CD4-positive, alpha-beta T cell treated with Interleukin-12 subunit alpha and Interleukin-12 subunit beta, for 1 hour (primary cell): ENCODE data around the gene ACER3.
"Not testable (repeated sequence)": the region's sequence is repeated elsewhere in the genome, so short reads cannot be mapped to it uniquely, and the experiment has no call there.

Experiments
- DNase-seq: peaks from one replicate; pipeline ENCODE4 v3.0.0-alpha.2; 2020

The ACER3 gene

GRCh38 chr11:77003963-77004362 is 143.2 kb downstream of the ACER3 start:
- no peak for DNase-seq

GRCh38 chr11:77009533-77010160 is 148.9 kb downstream of the ACER3 start:
- DNase-seq, result no peak

- no peak for DNase-seq
These were observed 154.0 kb downstream of the ACER3 start for GRCh38 chr11:77014669-77015068.

- not testable (repeated sequence) for DNase-seq
These were observed 157.7 kb downstream of the ACER3 start for GRCh38 chr11:77018396-77018924.

GRCh38 chr11:77019976-77020595 is 159.4 kb downstream of the ACER3 start:
- DNase-seq, result no peak

GRCh38 chr11:77020734-77021133 is 160.0 kb downstream of the ACER3 start:
- no peak for DNase-seq

GRCh38 chr11:77024745-77025144 is 164.0 kb downstream of the ACER3 start:
- DNase-seq, result no peak

GRCh38 chr11:77026221-77026620 is 165.5 kb downstream of the ACER3 start:
- DNase-seq, result no peak

GRCh38 chr11:77026743-77027142 is 166.0 kb downstream of the ACER3 start:
- no peak for DNase-seq

- DNase-seq, result no peak
These were observed 166.6 kb downstream of the ACER3 start for GRCh38 chr11:77027275-77027674.

- no peak for DNase-seq
These were observed 169.1 kb downstream of the ACER3 start for GRCh38 chr11:77029829-77030228.

- no peak for DNase-seq
These were observed 170.2 kb downstream of the ACER3 start for GRCh38 chr11:77030834-77031414.

GRCh38 chr11:77031599-77031998 is 170.9 kb downstream of the ACER3 start:
- no peak for DNase-seq

- no peak for DNase-seq
These were observed 174.3 kb downstream of the ACER3 start for GRCh38 chr11:77035039-77035438.

GRCh38 chr11:77035580-77035979 is 174.9 kb downstream of the ACER3 start:
- no peak for DNase-seq

GRCh38 chr11:77036398-77036797 is 175.7 kb downstream of the ACER3 start:
- DNase-seq, result no peak

- no peak for DNase-seq
These were observed 176.3 kb downstream of the ACER3 start for GRCh38 chr11:77037057-77037456.

- DNase-seq, result no peak
These were observed 177.5 kb downstream of the ACER3 start for GRCh38 chr11:77038029-77038824.

GRCh38 chr11:77038825-77039326 is 178.2 kb downstream of the ACER3 start:
- no peak for DNase-seq

- DNase-seq, result peak; percentile 7
These were observed 179.0 kb downstream of the ACER3 start for GRCh38 chr11:77039491-77040400.

GRCh38 chr11:77040401-77040777 is 179.7 kb downstream of the ACER3 start:
- no peak for DNase-seq

- DNase-seq, result no peak
These were observed 180.2 kb downstream of the ACER3 start for GRCh38 chr11:77040889-77041288.
